Measurements from ENCODE around the gene TBPL2. TPM values are rescaled to one million over a fixed set of nuclear protein-coding genes. Genes with fewer than 3 reads are reported as not detected.
A peak's percentile ranks its signal among the peaks of the same experiment; 100 is the strongest.
"Not testable (repeated sequence)": the region's sequence is repeated elsewhere in the genome, so short reads cannot be mapped to it uniquely, and the experiment has no call there.

The TBPL2 gene
- total RNA-seq, 1 donor from 2014 or later: not detected

DNA sequence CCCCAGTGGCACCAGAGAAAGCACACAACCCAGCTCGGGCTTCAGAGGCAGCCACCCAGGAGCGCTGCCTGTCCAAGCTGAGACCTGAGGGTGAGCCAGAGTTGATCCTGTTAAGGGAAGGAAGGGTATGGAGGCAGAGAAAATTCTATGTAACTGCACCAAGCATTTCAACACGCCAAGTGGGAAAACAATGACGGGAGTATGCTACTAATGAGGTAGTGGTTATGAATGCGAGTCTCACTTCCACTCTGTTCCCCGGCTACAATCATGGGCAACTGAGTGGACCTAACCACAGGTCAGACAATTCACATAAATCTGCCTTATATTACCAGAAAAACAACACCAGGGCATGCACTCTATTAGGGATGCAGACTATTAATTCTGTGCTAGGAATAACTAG, 38.7 kb downstream of the TBPL2 start:
- ATAC-seq: no peak

DNA sequence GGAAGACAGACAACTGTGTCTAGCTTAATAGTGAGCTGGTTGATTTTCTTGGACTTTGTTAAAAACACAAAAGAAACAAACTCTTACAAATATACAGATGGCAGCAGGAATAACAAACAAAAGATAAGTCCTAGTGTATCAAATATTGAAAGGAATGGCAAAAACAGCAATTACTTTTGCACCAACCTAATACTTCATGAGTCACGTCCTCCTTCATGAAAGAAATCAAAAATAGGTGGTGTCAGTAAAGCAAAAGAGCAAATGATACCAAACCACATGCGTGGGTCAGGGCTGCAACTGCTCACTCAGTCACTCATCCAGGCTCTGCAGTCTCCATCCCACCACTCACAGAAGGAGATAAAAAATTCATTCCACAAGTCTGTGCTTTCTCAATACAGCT, 40.6 kb downstream of the TBPL2 start:
- ATAC-seq: no peak

GRCh38 chr14:55399183-55399582, 41.2 kb downstream of the TBPL2 start:
- no peak for ATAC-seq

GRCh38 chr14:55398679-55399078, 41.7 kb downstream of the TBPL2 start:
- peak; percentile 80 for ATAC-seq

DNA sequence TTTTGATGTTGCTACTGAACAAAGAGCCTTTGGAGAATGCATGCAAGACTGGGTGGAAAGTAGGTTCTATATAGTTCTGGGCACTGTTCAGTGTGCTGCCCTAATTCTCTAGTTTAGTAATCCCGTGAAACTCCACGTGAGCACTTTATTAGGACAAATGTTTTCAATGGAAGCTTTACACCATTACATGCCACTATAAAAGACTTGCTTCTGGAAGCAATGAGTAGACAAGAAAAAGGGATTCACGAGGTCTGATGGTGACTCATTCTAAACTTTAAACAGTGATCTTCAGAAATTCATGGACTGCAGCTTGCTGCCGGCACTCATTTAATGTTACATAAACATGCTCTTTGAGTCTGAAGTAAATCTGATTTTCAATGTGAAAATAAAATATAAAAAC, 51.1 kb downstream of the TBPL2 start:
- no peak for ATAC-seq

- no peak for ATAC-seq
These were observed 52.3 kb downstream of the TBPL2 start for GRCh38 chr14:55388160-55388559.

DNA sequence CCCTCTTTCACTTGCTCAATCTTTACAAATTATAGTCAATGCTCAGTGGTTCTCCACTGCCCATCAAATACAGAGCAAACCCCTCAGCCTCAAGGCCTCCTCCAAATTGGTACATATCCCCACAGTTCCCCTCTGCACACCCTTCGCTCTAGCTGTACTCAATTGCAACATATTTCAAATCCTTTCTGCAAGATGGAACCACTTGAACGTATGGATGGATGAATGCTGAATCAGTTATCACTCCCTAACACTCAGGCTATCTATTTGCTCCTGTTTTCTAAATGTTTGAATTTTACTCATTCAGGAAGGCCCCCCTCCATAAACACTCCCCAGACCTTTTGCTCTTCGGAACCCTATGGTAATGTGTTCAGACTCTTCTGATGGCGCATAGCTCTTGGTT, 53.3 kb downstream of the TBPL2 start:
- no peak for ATAC-seq

- ATAC-seq: no peak
These were observed 54.2 kb downstream of the TBPL2 start for GRCh38 chr14:55386037-55386808.

GRCh38 chr14:55384536-55384935, 55.9 kb downstream of the TBPL2 start:
- ATAC-seq: no peak

DNA sequence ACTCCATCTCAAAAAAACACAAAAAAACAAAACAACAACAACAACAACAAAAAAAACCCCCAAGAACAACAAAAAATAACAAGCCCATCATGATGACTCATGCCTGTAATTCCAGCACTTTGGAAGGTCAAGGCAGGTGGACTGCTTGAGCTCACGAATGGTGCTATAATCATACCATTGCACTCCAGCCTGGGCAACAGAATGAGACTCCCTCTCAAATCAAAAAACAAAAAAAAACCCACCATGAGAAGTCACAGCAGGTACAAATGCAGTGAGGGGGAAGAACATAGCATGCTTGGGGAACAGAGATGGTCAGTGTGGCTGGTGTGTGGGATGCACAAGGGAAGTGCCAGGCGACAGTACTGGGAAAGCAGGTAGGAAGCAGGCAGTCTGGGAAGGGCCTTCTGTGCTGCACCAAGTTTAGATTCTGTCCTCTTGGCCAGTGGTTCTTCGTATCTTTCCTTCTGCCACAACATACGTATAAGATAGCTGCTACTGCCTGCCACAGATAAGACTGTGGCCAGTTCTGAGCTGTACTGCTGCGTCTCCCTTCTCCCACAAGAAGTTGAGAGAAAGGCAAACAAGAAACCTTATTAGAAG, 56.8 kb downstream of the TBPL2 start:
- no peak for ATAC-seq

GRCh38 chr14:55383056-55383466, 57.4 kb downstream of the TBPL2 start:
- ATAC-seq: not testable (repeated sequence)

- ATAC-seq: no peak
These were observed 57.9 kb downstream of the TBPL2 start for GRCh38 chr14:55382483-55382882.

GRCh38 chr14:55381561-55381960, 58.9 kb downstream of the TBPL2 start:
- ATAC-seq: no peak

- no peak for ATAC-seq
These were observed 59.4 kb downstream of the TBPL2 start for GRCh38 chr14:55381040-55381439.

- no peak for ATAC-seq
These were observed 63.2 kb downstream of the TBPL2 start for GRCh38 chr14:55377236-55377635.

- no peak for ATAC-seq
These were observed 65.6 kb downstream of the TBPL2 start for GRCh38 chr14:55374771-55375170.

DNA sequence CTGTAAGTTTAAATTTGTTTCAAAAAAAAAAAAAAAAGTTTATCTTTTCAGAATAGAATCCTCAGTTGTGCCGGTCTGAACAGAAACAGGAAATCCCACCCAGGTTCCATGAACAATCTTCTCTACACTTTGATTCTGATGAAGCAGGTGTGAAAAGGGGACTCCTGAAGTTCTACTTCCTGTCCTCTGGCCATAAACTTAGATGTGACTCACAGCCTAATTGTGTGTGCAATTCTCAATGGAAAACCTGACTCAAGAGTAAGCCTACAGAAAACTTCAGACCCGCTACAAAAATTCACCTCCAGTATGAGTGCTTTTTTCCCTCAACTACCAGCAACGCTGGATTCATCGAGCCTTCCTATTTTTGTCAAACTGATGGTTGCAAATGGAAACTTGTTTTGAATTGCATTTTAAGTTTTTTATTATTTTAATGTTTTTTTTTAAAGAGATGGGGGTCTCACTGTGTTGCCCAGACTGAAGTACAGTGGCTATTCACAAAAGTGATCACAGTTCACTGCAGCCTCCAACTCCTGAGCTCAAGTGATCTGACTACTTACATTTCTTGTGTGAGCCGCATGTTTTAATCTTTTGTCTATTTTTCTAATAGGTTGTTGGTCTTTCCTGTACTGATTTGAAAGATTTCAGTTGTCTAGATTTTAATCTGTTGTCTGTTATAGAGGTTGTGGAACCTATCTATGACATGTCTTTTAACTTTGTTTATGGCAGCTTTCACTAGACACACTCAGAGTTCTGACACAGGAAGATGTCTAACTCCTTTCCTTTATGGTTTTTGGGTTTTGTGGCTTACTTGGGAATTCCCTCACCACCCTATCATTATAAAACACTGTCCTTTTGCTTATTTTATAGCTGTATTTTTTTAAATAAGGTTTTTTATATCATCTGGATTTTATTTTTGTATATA, 66.4 kb downstream of the TBPL2 start:
- ATAC-seq: no peak

DNA sequence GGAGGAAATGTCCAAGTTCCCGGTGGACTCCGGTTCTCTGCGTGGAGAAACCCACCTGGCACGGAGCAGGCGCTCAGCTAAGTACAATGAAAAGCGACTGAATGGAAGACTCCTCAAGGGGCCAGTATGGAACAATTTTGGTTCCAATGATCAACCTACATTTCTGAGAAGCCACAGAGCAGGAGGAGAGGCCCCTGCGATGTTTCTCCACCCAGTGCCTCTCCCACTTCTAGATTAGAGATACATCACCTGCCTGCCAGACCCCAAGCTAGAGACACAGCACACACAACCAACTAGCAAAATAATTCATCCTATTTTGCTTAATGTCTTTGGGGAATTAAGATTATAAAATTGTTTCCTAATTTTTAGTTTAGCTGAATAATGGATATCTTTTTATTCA, 67.6 kb downstream of the TBPL2 start:
- no peak for ATAC-seq

DNA sequence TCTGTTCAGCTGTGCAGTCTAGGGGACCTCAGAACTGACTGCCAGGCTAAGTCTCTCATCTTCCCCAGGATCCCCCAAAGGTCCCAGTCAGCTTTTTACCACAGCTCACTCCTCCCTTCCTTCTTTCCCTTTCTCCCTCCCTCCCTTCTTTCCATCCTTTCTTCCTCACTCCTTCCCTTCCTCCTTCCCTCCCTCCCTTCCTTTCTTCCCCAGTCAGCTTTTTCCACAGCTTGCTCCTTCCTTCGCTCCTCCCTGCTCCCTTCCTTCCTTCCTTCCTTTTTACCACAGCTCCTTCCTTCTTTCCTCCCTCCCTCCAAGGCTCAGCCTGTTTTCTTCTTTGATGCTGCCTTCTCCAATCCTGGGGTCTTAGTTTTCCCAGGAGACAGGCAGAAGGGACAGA, 68.0 kb downstream of the TBPL2 start:
- no peak for ATAC-seq

- ATAC-seq: no peak
These were observed 69.4 kb downstream of the TBPL2 start for GRCh38 chr14:55370883-55371455.

- no peak for ATAC-seq
These were observed 74.1 kb downstream of the TBPL2 start for GRCh38 chr14:55366271-55366670.
